GM23248 (cell line): ENCODE data around the gene SLC25A38. TPM values are rescaled to one million over a fixed set of nuclear protein-coding genes. Genes with fewer than 3 reads are reported as not detected.
A peak's percentile ranks its signal among the peaks of the same experiment; 100 is the strongest.

Experiments used
- DNase-seq: peaks from one replicate; pipeline ENCODE4 v3.0.0-alpha.2; 2015
- H2AFZ ChIP-seq: fragments of 200-600 bp; sonication (generic); 2 replicates; pipeline ENCODE4 v1.6.1; 2016; ENCODE audit warnings: antibody characterized with exemption
- H3F3A ChIP-seq: fragments of 200-600 bp; sonication (generic); 2 replicates; pipeline ENCODE4 v1.6.1; 2016; ENCODE audit warnings: mild to moderate bottlenecking, antibody characterized with exemption, mixed run types; ENCODE audit not compliant: insufficient read depth
- H3K27ac ChIP-seq: fragments of 200-600 bp; sonication (generic); 2 replicates; pipeline ENCODE4 v1.5.1; 2016; ENCODE audit warnings: mild to moderate bottlenecking
- H3K27me3 ChIP-seq: fragments of 200-600 bp; sonication (generic); replicated peaks from 2 replicates; pipeline ENCODE4 v1.6.1; 2016; ENCODE audit warnings: mild to moderate bottlenecking; ENCODE audit not compliant: insufficient read depth
- H3K36me3 ChIP-seq: fragments of 200-600 bp; sonication (generic); 2 replicates; pipeline ENCODE4 v1.6.1; 2016; ENCODE audit warnings: low read depth, mild to moderate bottlenecking
- H3K4me1 ChIP-seq: fragments of 200-600 bp; sonication (generic); 2 replicates; pipeline ENCODE4 v1.6.1; 2016; ENCODE audit warnings: mild to moderate bottlenecking; ENCODE audit not compliant: insufficient read depth
- H3K4me2 ChIP-seq: fragments of 200-600 bp; sonication (generic); one replicate; pipeline ENCODE4 v1.6.1; 2016; ENCODE audit warnings: mild to moderate bottlenecking; ENCODE audit not compliant: unreplicated experiment
- H3K4me3 ChIP-seq: fragments of 200-600 bp; sonication (generic); 2 replicates; pipeline ENCODE4 v1.5.1; 2016; ENCODE audit warnings: mild to moderate bottlenecking
- H3K79me2 ChIP-seq: fragments of 200-600 bp; sonication (generic); 2 replicates; pipeline ENCODE4 v1.6.1; 2016; ENCODE audit warnings: mild to moderate bottlenecking; ENCODE audit not compliant: insufficient read depth
- H3K9ac ChIP-seq: fragments of 200-600 bp; sonication (generic); 2 replicates; pipeline ENCODE4 v1.6.1; 2016; ENCODE audit warnings: mild to moderate bottlenecking
- H3K9me2 ChIP-seq: fragments of 200-600 bp; sonication (generic); 2 replicates; pipeline ENCODE4 v1.6.1; 2016; ENCODE audit warnings: mixed run types, mild to moderate bottlenecking, moderate library complexity; ENCODE audit not compliant: insufficient read depth
- H3K9me3 ChIP-seq: fragments of 200-600 bp; sonication (generic); one replicate; pipeline ENCODE4 v1.6.1; 2017; ENCODE audit warnings: low read depth
- H4K20me1 ChIP-seq: fragments of 200-600 bp; sonication (generic); 2 replicates; pipeline ENCODE4 v1.6.0; 2016; ENCODE audit not compliant: insufficient read depth
- EZH2 ChIP-seq: fragments of 200-600 bp; sonication (generic); IDR thresholded peaks from 2 replicates; pipeline ENCODE4 v1.6.1; 2018; ENCODE audit warnings: antibody characterized with exemption, mild to moderate bottlenecking; ENCODE audit not compliant: insufficient read depth, poor library complexity, severe bottlenecking
- EZH2phosphoT487 ChIP-seq: fragments of 200-600 bp; sonication (generic); IDR thresholded peaks from 2 replicates; pipeline ENCODE4 v1.6.1; 2018; ENCODE audit warnings: antibody characterized with exemption, moderate library complexity, mild to moderate bottlenecking, low read depth; ENCODE audit not compliant: insufficient read depth
- WGBS, 2 experiments: methylation state at CpG; one replicate each; pipeline ENCODE4 v1.1.6; 2015 to 2017; ENCODE audit warnings: low lambda C conversion rate in 2 of 2, low coverage in 1 of 2; ENCODE audit errors: missing lambda C conversion rate in 2 of 2; 5-methylcytosine and 5-hydroxymethylcytosine counted together
- in situ Hi-C: fragments of 300-500 bp; cut with MboI; formaldehyde crosslinking; loops from 2 replicates; pipeline ENCODE4 v1.15.0; 2020
- polyA plus RNA-seq: library from polyadenylated mRNA; unstranded; fragments of >200 nt; fragmentation: Nextera tagmentation; extraction: Ambion mirVana; gene quantifications from 2 replicates; pipeline ENCODE4 v1.2.1, GENCODE V29; 2016
- total RNA-seq: library from RNA; depleted of rRNA; stranded (reverse); fragments of >200 nt; shearing (Covaris generic); gene quantifications from 2 replicates; pipeline ENCODE4 v1.2.3, GENCODE V29; 2014

The SLC25A38 gene
- total and polyA plus RNA-seq, 2 experiments from 2014 or later, result 23.9 to 40.1 TPM

GRCh38 chr3:39432342-39432741 is 49.2 kb downstream of the SLC25A38 start:
- no peak overlapping the region for H2AFZ ChIP-seq
- in situ Hi-C loops, result no loop called here

GRCh38 chr3:39433642-39434041 is 50.5 kb downstream of the SLC25A38 start:
- peak overlapping the region; percentile 79 for H2AFZ ChIP-seq
- H3K4me2 ChIP-seq, result no peak overlapping the region
- in situ Hi-C loops, result no loop called here
- no peak overlapping the region for H3K27ac ChIP-seq
- H3K9ac ChIP-seq, result no peak overlapping the region
- peak; percentile 66 for DNase-seq
- H3K9me3 ChIP-seq, result no peaks in the 10 kb centered on the region
- H3K36me3 ChIP-seq, result no peaks in the 10 kb centered on the region
- H3K4me1 ChIP-seq, result peaks cover 14% of the 10 kb centered on the region
- H3K4me3 ChIP-seq, result no peak overlapping the region
- WGBS, 2 experiments, result 84 to 89% methylated on average over 3 of the region's 3 CpGs
- H3F3A ChIP-seq, result no peaks in the 10 kb centered on the region
- H3K27me3 ChIP-seq, result no peaks in the 10 kb centered on the region
- no peaks in the 10 kb centered on the region for H4K20me1 ChIP-seq
- H3K9me2 ChIP-seq, result no peaks in the 10 kb centered on the region
- H3K79me2 ChIP-seq, result no peaks in the 10 kb centered on the region
- TF ChIP-seq EZH2phosphoT487 (no peak), EZH2 (no peak)

More at GRCh38 chr3:39432342-39432741, 49.2 kb downstream of the SLC25A38 start:
- Histone ChIP-seq H3K27me3 (no peaks in the 10 kb centered on the region), H3K9me2 (no peaks in the 10 kb centered on the region), H3K4me3 (no peak overlapping the region), H3F3A (no peaks in the 10 kb centered on the region), H3K9me3 (no peaks in the 10 kb centered on the region), H3K4me2 (no peak overlapping the region), H3K79me2 (no peaks in the 10 kb centered on the region), H3K27ac (no peak overlapping the region), H3K9ac (no peak overlapping the region), H3K4me1 (peaks cover 14% of the 10 kb centered on the region), H3K36me3 (no peaks in the 10 kb centered on the region), H4K20me1 (no peaks in the 10 kb centered on the region)
- no peak for TF ChIP-seq EZH2phosphoT487
- WGBS, 2 experiments, result 90 to 91% methylated on average over 5 of the region's 5 CpGs
- DNase-seq, result no peak

DNA sequence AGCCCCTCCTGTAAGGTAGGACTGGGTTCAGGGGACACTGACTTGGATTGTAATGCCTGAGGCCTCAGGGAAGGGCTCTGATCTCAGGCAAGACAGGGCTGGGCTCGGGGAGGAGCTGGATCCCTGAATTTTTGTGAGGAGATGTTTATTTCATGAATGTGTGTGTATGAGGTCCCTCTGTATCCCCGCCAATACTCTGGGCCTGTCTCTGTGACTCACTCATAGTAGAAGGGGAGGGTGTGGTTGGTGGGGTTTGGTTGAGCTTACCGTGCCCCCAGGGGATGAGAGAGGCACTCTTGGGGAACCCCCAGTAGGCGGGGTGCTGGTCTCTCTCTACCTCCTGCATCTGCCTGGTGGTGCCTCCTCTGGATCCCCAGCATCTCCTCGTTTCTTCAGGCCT is 51.4 kb downstream of the SLC25A38 start:
- Histone ChIP-seq H3K4me3 (no peak overlapping the region), H3K4me2 (no peak overlapping the region), H4K20me1 (no peaks in the 10 kb centered on the region), H3K4me1 (peaks cover 14% of the 10 kb centered on the region), H3K79me2 (no peaks in the 10 kb centered on the region), H3K36me3 (no peaks in the 10 kb centered on the region), H3F3A (no peaks in the 10 kb centered on the region), H3K27ac (no peak overlapping the region; the same call in 1 of the 2 replicates), H3K27me3 (no peaks in the 10 kb centered on the region), H3K9ac (no peak overlapping the region), H3K9me3 (no peaks in the 10 kb centered on the region), H3K9me2 (no peaks in the 10 kb centered on the region), H2AFZ (peak overlapping the region; percentile 79)
- in situ Hi-C loops, result no loop called here
- 47 to 49% methylated on average over 4 to 5 of the region's 5 CpGs for WGBS, 2 experiments
- TF ChIP-seq EZH2phosphoT487 (no peak), EZH2 (no peak)
- peak; percentile 64 for DNase-seq

GRCh38 chr3:39435006-39435748 is 52.0 kb downstream of the SLC25A38 start:
- H3K9ac ChIP-seq, result no peak overlapping the region
- H3K4me2 ChIP-seq, result no peak overlapping the region
- no peak for DNase-seq
- H3K4me1 ChIP-seq, result peaks cover 14% of the 10 kb centered on the region
- no peaks in the 10 kb centered on the region for H3K9me2 ChIP-seq
- no peaks in the 10 kb centered on the region for H3F3A ChIP-seq
- no peaks in the 10 kb centered on the region for H3K36me3 ChIP-seq
- H3K4me3 ChIP-seq, result no peak overlapping the region
- no peak overlapping the region for H3K27ac ChIP-seq
- H3K79me2 ChIP-seq, result no peaks in the 10 kb centered on the region
- WGBS, 2 experiments, result 17 to 19% methylated on average over 1 of the region's 1 CpG
- no peaks in the 10 kb centered on the region for H3K27me3 ChIP-seq
- H3K9me3 ChIP-seq, result no peaks in the 10 kb centered on the region
- in situ Hi-C loops, result no loop called here
- TF ChIP-seq EZH2 (no peak), EZH2phosphoT487 (no peak)
- H2AFZ ChIP-seq, result peak overlapping the region; percentile 79; the same call in 1 of the 2 replicates
- H4K20me1 ChIP-seq, result no peaks in the 10 kb centered on the region
